Common myeloid progenitor, CD34-positive (primary cell): Measurements from ENCODE around the gene GCNT2.

ENCODE experiments used
- CTCF ChIA-PET: fragments of 350-600 bp; sonication (Branson Sonifier 250); formaldehyde crosslinking; loops from one replicate; lab custom pipeline; 2021; ENCODE audit warnings: antibody characterized with exemption; lab: Charles Lee
- POLR2A ChIA-PET: fragments of 350-600 bp; sonication (Branson Sonifier 250); formaldehyde crosslinking; loops from one replicate; lab custom pipeline; 2021; ENCODE audit warnings: antibody characterized with exemption; lab: Charles Lee
- DNase-seq, 3 donors: peaks; one replicate each; pipeline versions ENCODE4 v3.0.0 to v3.0.0-alpha.2; 2013
- H3K27ac ChIP-seq, 2 experiments: 1 replicate in 1 of 2; 2 replicates in 1 of 2; pipeline ENCODE4 v1.7.0; 2013; ENCODE audit warnings: inconsistent platforms in 2 of 2, low read length in 2 of 2, mild to moderate bottlenecking in 2 of 2, low read depth in 1 of 2, moderate library complexity in 1 of 2; ENCODE audit not compliant: severe bottlenecking in 2 of 2, insufficient read depth in 1 of 2, poor library complexity in 1 of 2
- H3K27me3 ChIP-seq, 5 experiments: replicated peaks in 2 of 5; 1 replicate in 3 of 5; 2 replicates in 2 of 5; pipeline versions ENCODE4 v1.6.1 to v1.7.0; 2013; ENCODE audit warnings: low read length in 4 of 5, mild to moderate bottlenecking in 2 of 5, moderate library complexity in 2 of 5, inconsistent platforms in 1 of 5; ENCODE audit not compliant: insufficient read depth in 5 of 5, control insufficient read depth in 4 of 5
- H3K36me3 ChIP-seq, 4 experiments: 1 replicate in 2 of 4; 2 replicates in 2 of 4; pipeline versions ENCODE4 v1.6.1 to v1.7.0; 2013; ENCODE audit warnings: low read length in 3 of 4, control low read depth in 1 of 4, mild to moderate bottlenecking in 1 of 4; ENCODE audit not compliant: control insufficient read depth in 4 of 4, insufficient read depth in 4 of 4
- H3K4me1 ChIP-seq, 4 experiments: 1 replicate in 3 of 4; 2 replicates in 1 of 4; pipeline versions ENCODE4 v1.6.1 to v1.7.1; 2013; ENCODE audit warnings: low read length in 3 of 4, mild to moderate bottlenecking in 3 of 4, control low read depth in 1 of 4, inconsistent platforms in 1 of 4, moderate library complexity in 1 of 4; ENCODE audit not compliant: control insufficient read depth in 4 of 4, insufficient read depth in 4 of 4; ENCODE audit errors: control extremely low read depth in 1 of 4
- H3K4me3 ChIP-seq, 7 experiments: 1 replicate in 4 of 7; 2 replicates in 3 of 7; pipeline versions ENCODE4 v1.5.1 to v1.7.0; 2013; ENCODE audit warnings: mild to moderate bottlenecking in 7 of 7, low read length in 6 of 7, moderate library complexity in 6 of 7, inconsistent platforms in 2 of 7, low read depth in 2 of 7, control low read depth in 1 of 7; ENCODE audit not compliant: insufficient read depth in 4 of 7, control insufficient read depth in 1 of 7; ENCODE audit errors: extremely low read depth in 1 of 7
- H3K9me3 ChIP-seq, 5 experiments: 1 replicate in 4 of 5; 2 replicates in 1 of 5; pipeline versions ENCODE4 v1.6.1 to v1.7.1; 2013; ENCODE audit warnings: low read length in 4 of 5, mild to moderate bottlenecking in 2 of 5, inconsistent platforms in 1 of 5, low read depth in 1 of 5, moderate library complexity in 1 of 5; ENCODE audit not compliant: control insufficient read depth in 4 of 5, insufficient read depth in 2 of 5; ENCODE audit errors: control extremely low read depth in 1 of 5
- WGBS: methylation state at CpG from one replicate; pipeline ENCODE4 v1.1.5; 2013; ENCODE audit not compliant: insufficient coverage; 5-methylcytosine and 5-hydroxymethylcytosine counted together

The GCNT2 gene

DNA sequence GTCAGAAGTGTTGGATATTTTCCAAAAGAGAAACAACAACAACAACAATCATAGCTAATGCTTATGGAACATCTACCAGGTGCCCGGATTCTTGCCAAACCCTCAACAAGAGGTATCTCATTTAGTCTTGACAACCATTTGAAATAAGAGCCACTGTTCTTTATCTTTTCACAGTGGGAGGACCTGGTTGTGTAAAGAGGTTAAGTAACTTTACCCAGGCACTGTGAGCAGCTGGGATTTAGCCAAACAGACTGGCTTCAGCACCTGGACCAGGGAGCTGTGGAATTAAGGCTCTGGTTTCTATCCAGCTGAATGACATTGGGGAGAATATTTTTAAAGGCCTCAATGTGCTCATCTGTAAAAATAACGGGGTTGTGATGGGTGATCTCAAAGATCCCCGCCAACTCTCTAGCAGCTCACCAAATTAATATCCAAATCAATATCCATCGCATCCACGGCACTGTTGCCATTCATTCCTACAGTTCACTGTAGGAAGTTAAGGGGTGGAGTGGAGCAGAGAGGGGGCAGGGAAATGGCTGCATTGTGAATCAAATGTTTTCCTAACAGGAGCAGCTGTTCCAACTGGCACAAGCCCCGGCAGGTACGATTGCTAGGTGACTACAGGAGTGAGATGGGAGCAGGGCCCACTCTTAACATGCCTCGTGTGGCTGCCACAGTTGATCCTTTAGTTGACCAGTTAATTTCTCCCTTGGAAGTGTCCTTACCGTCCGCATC, 61.8 kb downstream of the GCNT2 start:
- POLR2A ChIA-PET = no interaction called here
- 95% methylated on average over 9 of the region's 10 CpGs for WGBS
- CTCF ChIA-PET = interaction anchor here (1.2 kb wide), 1 partner anchor 106 kb away, joined by 4 read pairs; no protein-coding TSS in a partner anchor

DNA sequence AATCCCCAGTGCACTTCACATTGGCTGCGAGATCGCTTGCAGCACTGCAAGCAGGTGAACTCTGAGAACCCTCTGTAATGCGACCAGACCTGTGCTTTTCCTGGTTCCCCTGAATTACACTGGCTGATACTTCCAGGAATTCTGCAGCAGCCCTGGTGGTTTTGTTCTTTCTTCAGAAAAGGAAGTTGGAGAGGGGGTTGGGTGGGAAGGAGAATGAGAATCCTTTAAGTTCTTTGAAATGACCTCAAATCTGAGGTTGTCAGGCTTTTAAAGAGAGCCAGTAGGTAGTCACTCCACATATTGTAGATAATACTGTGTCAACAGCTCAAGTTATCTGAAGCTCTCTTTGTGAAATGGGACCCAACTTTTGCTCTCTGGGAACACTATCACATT, 62.4 kb downstream of the GCNT2 start:
- Histone ChIP-seq H3K27ac (no peak overlapping the region), H3K4me3 (peak overlapping the region in 1 of 7 experiments; percentile 1), H3K4me1 (peaks cover 0 to 26% (median 22%) of the 10 kb centered on the region in 4 experiments), H3K27me3 (no peaks in the 10 kb centered on the region), H3K36me3 (peaks cover 0 to 17% (median 4%) of the 10 kb centered on the region in 4 experiments), H3K9me3 (no peaks in the 10 kb centered on the region)
- WGBS = 64% methylated on average over 3 of the region's 3 CpGs
- no peak for DNase-seq
- POLR2A ChIA-PET = no interaction called here
- CTCF ChIA-PET = no interaction called here

More for the DNA sequence above, 61.8 kb downstream of the GCNT2 start:
- Histone ChIP-seq H3K36me3 (peaks cover 0 to 17% (median 4%) of the 10 kb centered on the region in 4 experiments), H3K4me1 (peaks cover 0 to 21% (median 17%) of the 10 kb centered on the region in 4 experiments), H3K9me3 (no peaks in the 10 kb centered on the region), H3K4me3 (no peak overlapping the region), H3K27me3 (no peaks in the 10 kb centered on the region), H3K27ac (no peak overlapping the region)
- DNase-seq = no peak

DNA sequence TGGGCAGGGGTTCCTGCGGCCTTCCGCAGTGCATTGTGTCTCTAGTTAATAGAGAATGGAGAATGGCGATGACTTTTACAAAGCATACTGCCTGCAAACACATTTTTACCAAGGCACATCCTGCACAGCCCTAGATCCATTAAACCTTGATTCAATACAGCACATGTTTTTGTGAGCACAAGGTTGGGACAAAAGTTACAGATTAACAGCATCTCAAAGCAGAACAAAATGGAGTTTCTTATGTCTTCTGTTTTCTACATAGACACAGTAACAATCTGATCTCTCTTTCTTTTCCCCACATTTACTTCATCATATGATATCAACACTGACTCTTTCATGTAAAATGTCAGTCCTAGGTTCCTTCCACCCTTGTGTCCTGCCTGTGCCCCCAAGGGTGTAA, 63.5 kb downstream of the GCNT2 start:
- Histone ChIP-seq H3K36me3 (peaks cover 0 to 17% (median 4%) of the 10 kb centered on the region in 4 experiments), H3K27ac (no peak overlapping the region), H3K4me1 (peaks cover 0 to 30% (median 22%) of the 10 kb centered on the region in 4 experiments), H3K9me3 (no peaks in the 10 kb centered on the region), H3K4me3 (no peak overlapping the region), H3K27me3 (no peaks in the 10 kb centered on the region)
- CTCF ChIA-PET = no interaction called here
- DNase-seq = no peak
- POLR2A ChIA-PET = no interaction called here
- no CpG with 5 or more reads among the region's 3 CpGs for WGBS

- DNase-seq = no peak
- WGBS = 96% methylated on average over 9 of the region's 13 CpGs
- Histone ChIP-seq H3K36me3 (peaks cover 0 to 14% (median 4%) of the 10 kb centered on the region in 4 experiments), H3K27ac (no peak overlapping the region), H3K4me1 (peaks cover 0 to 30% (median 22%) of the 10 kb centered on the region in 4 experiments), H3K9me3 (no peaks in the 10 kb centered on the region), H3K4me3 (no peak overlapping the region), H3K27me3 (no peaks in the 10 kb centered on the region)
- ChIA-PET CTCF (no interaction called here), POLR2A (no interaction called here)
These were observed 64.2 kb downstream of the GCNT2 start for GRCh38 chr6:10585209-10585845.

GRCh38 chr6:10586302-10586701, 65.2 kb downstream of the GCNT2 start:
- no peak for DNase-seq
- peaks cover 0 to 9% (median 2%) of the 10 kb centered on the region in 4 experiments for H3K36me3 ChIP-seq
- CTCF ChIA-PET = interaction anchor here (0.6 to 1.6 kb wide), 3 partner anchors 14 to 142 kb away, joined by 3 to 8 read pairs (median 3); no protein-coding TSS in a partner anchor
- no peaks in the 10 kb centered on the region for H3K9me3 ChIP-seq
- peaks cover 0 to 30% (median 22%) of the 10 kb centered on the region in 4 experiments for H3K4me1 ChIP-seq
- H3K27me3 ChIP-seq = no peaks in the 10 kb centered on the region
- POLR2A ChIA-PET = no interaction called here
- no peak overlapping the region for H3K4me3 ChIP-seq
- 97% methylated on average over 4 of the region's 5 CpGs for WGBS
- H3K27ac ChIP-seq = no peak overlapping the region

GRCh38 chr6:10587656-10588406, 66.7 kb downstream of the GCNT2 start:
- DNase-seq = peak; percentile 22 to 84 (median 73)
- ChIA-PET CTCF (interaction anchor here (0.7 to 1.8 kb wide), 7 partner anchors 8 to 167 kb away, joined by 3 to 8 read pairs (median 4); no protein-coding TSS in a partner anchor), POLR2A (no interaction called here)
- Histone ChIP-seq H3K9me3 (no peaks in the 10 kb centered on the region), H3K27me3 (no peaks in the 10 kb centered on the region), H3K4me1 (peaks cover 0 to 28% (median 21%) of the 10 kb centered on the region in 4 experiments), H3K4me3 (peak overlapping the region in 1 of 7 experiments; percentile 8), H3K27ac (peak overlapping the region in 1 of 2 experiments; percentile 10), H3K36me3 (peaks cover 0 to 14% (median 1%) of the 10 kb centered on the region in 4 experiments)
- WGBS = 55% methylated on average over 10 of the region's 14 CpGs
